GM06990 (cell line): ENCODE results near the gene ZG16B.
A peak's percentile ranks its signal among the peaks of the same experiment; 100 is the strongest.

Source experiments
- DNase-seq: peaks from one replicate; pipeline ENCODE4 v3.0.0-alpha.2; 2011; ENCODE audit not compliant: insufficient read length; ENCODE audit errors: extremely low read depth
- H3K27me3 ChIP-seq: replicated peaks from 2 replicates; pipeline ENCODE4 v1.6.0; 2011; ENCODE audit warnings: low read length; ENCODE audit not compliant: control insufficient read depth, insufficient read depth
- H3K36me3 ChIP-seq: 2 replicates; pipeline ENCODE4 v1.5.1; 2011; ENCODE audit warnings: low read length; ENCODE audit not compliant: control insufficient read depth, insufficient read depth
- H3K4me3 ChIP-seq: replicated peaks from 2 replicates; pipeline ENCODE4 v1.5.1; 2011; ENCODE audit warnings: low read depth, mild to moderate bottlenecking, control low read depth, low read length
- TF ChIP-seq, protein P1 (sequence below): IDR thresholded peaks from 2 replicates; pipeline ENCODE4 v1.5.1; 2011; ENCODE audit warnings: low read length, control low read depth, mild to moderate bottlenecking, inconsistent platforms; ENCODE audit not compliant: insufficient read depth, poor library complexity, severe bottlenecking

The ZG16B gene

DNA sequence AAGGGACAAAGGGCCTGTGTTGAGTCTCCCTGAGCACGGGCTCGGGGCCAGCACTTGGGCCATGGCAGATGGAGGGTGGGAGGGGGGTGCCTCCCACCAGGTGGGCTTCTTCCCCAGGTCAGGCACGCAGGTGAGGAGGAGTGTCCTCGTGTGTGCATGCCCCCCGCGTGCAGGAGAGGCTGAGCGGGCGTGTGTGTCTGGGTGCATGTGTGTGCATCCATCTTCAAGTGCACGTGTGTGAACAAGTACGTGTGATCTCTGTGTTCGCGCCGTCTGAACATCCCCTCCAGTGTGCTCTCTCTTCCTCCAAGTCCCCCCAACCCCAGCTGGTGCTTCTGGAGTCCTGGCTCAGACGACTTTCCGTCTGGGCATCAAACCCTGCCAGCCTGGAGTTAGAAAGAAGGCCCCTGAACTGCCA is 2.7 kb upstream of the ZG16B start:
- Histone ChIP-seq H3K27me3 (no peaks in the 10 kb centered on the region; the same call in 1 of the 2 replicates), H3K36me3 (no peaks in the 10 kb centered on the region), H3K4me3 (no peak overlapping the region)
- TF ChIP-seq, protein P1, sequence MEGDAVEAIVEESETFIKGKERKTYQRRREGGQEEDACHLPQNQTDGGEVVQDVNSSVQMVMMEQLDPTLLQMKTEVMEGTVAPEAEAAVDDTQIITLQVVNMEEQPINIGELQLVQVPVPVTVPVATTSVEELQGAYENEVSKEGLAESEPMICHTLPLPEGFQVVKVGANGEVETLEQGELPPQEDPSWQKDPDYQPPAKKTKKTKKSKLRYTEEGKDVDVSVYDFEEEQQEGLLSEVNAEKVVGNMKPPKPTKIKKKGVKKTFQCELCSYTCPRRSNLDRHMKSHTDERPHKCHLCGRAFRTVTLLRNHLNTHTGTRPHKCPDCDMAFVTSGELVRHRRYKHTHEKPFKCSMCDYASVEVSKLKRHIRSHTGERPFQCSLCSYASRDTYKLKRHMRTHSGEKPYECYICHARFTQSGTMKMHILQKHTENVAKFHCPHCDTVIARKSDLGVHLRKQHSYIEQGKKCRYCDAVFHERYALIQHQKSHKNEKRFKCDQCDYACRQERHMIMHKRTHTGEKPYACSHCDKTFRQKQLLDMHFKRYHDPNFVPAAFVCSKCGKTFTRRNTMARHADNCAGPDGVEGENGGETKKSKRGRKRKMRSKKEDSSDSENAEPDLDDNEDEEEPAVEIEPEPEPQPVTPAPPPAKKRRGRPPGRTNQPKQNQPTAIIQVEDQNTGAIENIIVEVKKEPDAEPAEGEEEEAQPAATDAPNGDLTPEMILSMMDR, result no peak
- no peak for DNase-seq

DNA sequence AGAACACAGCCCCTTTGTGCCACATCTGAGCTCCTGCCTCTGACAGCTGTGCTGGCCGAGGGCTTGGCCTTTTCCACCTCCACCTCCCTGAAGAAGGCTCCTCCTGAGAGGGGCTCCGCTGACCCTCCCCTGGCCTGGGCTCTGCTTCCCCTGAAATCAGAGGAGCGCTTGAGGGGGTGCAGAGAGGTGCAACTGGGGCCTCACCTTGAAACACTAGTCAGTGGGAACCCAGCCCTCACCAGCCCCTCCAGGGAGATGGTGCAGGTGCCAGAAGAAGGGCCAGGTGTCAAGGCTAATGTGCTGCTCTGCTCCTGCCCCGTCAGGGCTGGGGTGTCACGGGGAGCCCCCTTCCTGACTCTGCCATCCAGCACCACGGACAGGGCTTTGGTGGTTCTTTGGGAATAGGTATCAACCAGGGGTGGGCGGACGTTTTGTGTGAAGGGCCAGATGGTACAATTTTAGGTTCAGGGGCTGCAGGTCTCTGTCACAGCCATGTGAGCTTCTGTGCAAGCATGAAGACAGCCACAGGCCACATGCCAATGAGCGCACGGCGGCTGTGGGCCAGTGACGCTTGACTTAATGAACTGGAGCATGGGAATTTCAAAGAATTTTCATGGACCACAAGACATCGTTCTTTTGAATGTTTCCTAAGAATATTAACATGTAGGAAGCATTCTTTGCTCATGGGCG is 2.1 kb upstream of the ZG16B start:
- no peak overlapping the region for H3K4me3 ChIP-seq
- no peaks in the 10 kb centered on the region; the same call in 1 of the 2 replicates for H3K27me3 ChIP-seq
- TF ChIP-seq, protein P1, result no peak
- H3K36me3 ChIP-seq, result no peaks in the 10 kb centered on the region
- DNase-seq, result no peak

DNA sequence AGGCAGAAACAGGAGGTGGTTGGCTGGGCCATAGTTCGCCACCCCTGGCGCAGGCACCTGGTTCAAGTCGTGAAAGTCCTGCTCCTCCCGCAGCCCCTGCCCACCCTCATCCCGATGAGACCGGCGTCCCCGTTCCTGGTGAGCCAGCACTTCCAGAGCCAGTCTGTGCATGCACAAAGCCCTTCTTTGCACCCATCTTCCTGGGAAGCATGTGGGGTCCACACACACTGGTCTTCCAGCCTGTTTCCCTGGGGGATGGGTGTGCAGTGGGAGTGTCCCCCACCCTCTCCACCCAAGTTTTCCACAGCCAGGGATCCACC is 1.6 kb upstream of the ZG16B start:
- Histone ChIP-seq H3K27me3 (no peaks in the 10 kb centered on the region; the same call in 1 of the 2 replicates), H3K36me3 (no peaks in the 10 kb centered on the region), H3K4me3 (no peak overlapping the region)
- TF ChIP-seq, protein P1, result no peak
- DNase-seq, result no peak

DNA sequence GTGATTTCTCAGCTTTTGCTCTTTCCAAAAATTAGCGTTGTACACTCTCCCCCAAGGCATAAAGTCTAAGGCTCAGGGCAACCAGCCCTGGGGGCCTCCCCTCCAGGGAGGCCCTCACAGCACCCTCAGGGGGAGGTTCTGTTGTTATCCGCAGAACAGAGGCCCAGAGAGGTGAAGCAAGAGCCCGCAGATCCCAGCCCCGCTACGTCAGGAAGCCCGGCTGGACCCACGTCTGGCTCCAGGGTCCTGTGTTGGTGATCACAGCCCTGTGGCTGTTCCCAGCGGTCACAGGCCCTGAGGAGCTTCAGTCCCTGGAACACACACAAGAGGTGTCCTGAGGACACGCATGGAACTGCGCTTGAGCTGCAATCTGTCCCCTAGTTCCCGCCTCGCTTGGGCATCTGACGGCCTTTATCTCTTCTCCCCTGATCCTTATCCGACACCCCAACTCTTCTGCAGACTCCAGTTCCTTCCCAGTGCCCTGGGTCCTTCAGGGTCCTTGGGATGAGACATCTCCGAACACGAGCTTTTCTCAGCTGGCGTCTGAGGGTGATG is 1.1 kb upstream of the ZG16B start:
- H3K4me3 ChIP-seq, result no peak overlapping the region
- TF ChIP-seq, protein P1, result no peak
- H3K36me3 ChIP-seq, result no peaks in the 10 kb centered on the region

DNA sequence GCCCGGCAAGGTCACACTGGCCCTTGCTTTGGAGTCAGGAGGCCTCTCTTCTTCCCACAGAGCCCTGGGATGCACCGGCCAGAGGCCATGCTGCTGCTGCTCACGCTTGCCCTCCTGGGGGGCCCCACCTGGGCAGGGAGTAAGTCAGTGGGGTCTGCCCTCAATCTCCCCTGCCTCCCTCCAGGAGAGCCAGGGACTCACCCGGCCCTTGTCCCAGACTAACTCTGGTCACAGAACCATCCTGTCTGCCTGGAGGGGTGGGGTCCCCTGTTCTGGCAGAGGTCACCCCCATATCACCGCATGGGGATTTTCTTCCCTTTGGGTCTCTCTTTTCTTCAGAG is 222 bp downstream of the ZG16B start:
- no peaks in the 10 kb centered on the region for H3K36me3 ChIP-seq
- DNase-seq, result no peak
- TF ChIP-seq, protein P1, result no peak
- H3K27me3 ChIP-seq, result no peaks in the 10 kb centered on the region
- H3K4me3 ChIP-seq, result peak overlapping the region; percentile 1

More for the DNA sequence above, 1.1 kb upstream of the ZG16B start:
- H3K27me3 ChIP-seq, result no peaks in the 10 kb centered on the region; the same call in 1 of the 2 replicates
- no peak for DNase-seq

DNA sequence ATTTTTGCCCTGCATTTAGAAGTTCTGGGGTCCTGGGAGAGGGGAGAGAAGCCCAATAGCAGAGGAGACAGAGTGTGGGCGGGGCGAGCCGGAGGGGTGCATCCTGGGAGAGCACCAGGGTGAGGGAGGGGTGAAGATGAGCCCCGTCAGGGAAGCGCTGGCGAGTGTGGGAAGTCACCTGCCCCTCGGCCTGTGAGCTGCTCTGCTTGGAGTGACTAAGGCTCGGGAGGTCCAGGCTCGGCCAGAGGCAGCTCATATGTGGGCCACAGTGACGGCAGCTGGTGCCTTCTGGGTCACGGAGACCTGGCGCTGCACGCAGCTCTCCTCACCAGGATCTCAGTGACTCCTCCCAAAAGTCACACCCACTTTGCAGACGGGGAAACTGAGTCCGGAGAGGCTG is 1.1 kb downstream of the ZG16B start:
- H3K4me3 ChIP-seq, result no peak overlapping the region
- H3K27me3 ChIP-seq, result no peaks in the 10 kb centered on the region

More for the DNA sequence above, 1.1 kb downstream of the ZG16B start:
- no peak for DNase-seq
- TF ChIP-seq, protein P1, result no peak
- H3K36me3 ChIP-seq, result no peaks in the 10 kb centered on the region
